ENCODE results near the gene KRTAP10-11. TPM values are rescaled to one million over a fixed set of nuclear protein-coding genes. Genes with fewer than 3 reads are reported as not detected.

Gene KRTAP10-11
- polyA plus RNA-seq, 2 of the 4 experiments (the other 2 are of a cell fraction), result not detected

DNA sequence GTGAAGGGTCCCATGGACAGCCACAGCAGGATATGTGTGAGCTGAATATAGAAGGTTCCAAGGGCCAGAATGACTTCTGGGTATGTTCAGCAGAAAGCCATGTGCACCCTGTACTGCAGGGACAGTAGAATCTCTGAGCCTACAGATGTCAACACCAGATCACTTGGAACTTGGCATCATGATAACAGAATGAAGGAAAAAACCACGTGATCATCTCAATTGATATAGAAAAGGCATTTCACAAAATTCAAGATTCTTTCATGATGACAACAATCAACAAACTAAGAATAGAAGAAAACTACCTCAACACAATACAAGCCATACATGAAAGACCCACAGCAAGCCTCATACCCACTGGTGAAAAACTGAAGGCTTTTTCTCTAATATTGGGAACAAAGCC is 21.4 kb downstream of the KRTAP10-11 start:
- no peak for ATAC-seq
- CTCF ChIA-PET, result interaction anchor here (1.5 kb wide), 1 partner anchor 16 kb away, joined by 3 read pairs; no protein-coding TSS in a partner anchor
- POLR2A ChIA-PET, result no interaction called here
- H3K4me3 ChIP-seq, result no peak overlapping the region
- FAIRE-seq, result no peak
- H3K4me1 ChIP-seq, result no peaks in the 10 kb centered on the region
- peaks cover 14% of the 10 kb centered on the region; the same call in 2 of the 3 replicates for H3K9me3 ChIP-seq
- H3K27ac ChIP-seq, result no peak overlapping the region
- 0% methylated on average over 1 of the region's 1 CpG for WGBS (ENCODE audit: missing lambda C conversion rate)
- DNase-seq (ENCODE audit: low read depth in 1 of 2, low spot score in 1 of 2), result no peak
- no peak overlapping the region for H3K4me2 ChIP-seq
- no peak for TF ChIP-seq GATA3 (IDR thresholded peaks at IDR 0.05; ENCODE audit: borderline replicate concordance)
- TF ChIP-seq RNF2 (IDR thresholded peaks at IDR 0.05; ENCODE audit: borderline replicate concordance, low read depth), result no peak
- TF ChIP-seq TFCP2L1 (CRISPR knock-in tag; IDR thresholded peaks at IDR 0.05), result no peak
- TF ChIP-seq EHF (CRISPR knock-in tag; IDR thresholded peaks at IDR 0.05), result no peak
- TF ChIP-seq ZSCAN20 (CRISPR knock-in tag; IDR thresholded peaks at IDR 0.05), result no peak
- no peak for TF ChIP-seq HOXA7 (CRISPR knock-in tag; IDR thresholded peaks at IDR 0.05)
- TF ChIP-seq, protein P1, sequence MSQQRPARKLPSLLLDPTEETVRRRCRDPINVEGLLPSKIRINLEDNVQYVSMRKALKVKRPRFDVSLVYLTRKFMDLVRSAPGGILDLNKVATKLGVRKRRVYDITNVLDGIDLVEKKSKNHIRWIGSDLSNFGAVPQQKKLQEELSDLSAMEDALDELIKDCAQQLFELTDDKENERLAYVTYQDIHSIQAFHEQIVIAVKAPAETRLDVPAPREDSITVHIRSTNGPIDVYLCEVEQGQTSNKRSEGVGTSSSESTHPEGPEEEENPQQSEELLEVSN (IDR thresholded peaks at IDR 0.05; ENCODE audit: borderline replicate concordance, low read depth), result no peak
- no peak for TF ChIP-seq RCOR1 (IDR thresholded peaks at IDR 0.05; ENCODE audit: low read depth, low read length)
- TF ChIP-seq EHMT2 (IDR thresholded peaks at IDR 0.05; ENCODE audit: low read depth), result no peak
- TF ChIP-seq CBX8 (IDR thresholded peaks at IDR 0.05), result no peak
- no peak for TF ChIP-seq FOSL2 (IDR thresholded peaks at IDR 0.05)
- no peak for TF ChIP-seq FOSL2 (CRISPR knock-in tag; IDR thresholded peaks at IDR 0.05)
- no peak for TF ChIP-seq SMC3 (IDR thresholded peaks at IDR 0.05)
- no peak for TF ChIP-seq RAD21 (conservative IDR thresholded peaks at IDR 0.05 in 1 of 2, IDR thresholded peaks at IDR 0.05 in 1 of 2)
- no peak for TF ChIP-seq KDM5A (IDR thresholded peaks at IDR 0.05)

DNA sequence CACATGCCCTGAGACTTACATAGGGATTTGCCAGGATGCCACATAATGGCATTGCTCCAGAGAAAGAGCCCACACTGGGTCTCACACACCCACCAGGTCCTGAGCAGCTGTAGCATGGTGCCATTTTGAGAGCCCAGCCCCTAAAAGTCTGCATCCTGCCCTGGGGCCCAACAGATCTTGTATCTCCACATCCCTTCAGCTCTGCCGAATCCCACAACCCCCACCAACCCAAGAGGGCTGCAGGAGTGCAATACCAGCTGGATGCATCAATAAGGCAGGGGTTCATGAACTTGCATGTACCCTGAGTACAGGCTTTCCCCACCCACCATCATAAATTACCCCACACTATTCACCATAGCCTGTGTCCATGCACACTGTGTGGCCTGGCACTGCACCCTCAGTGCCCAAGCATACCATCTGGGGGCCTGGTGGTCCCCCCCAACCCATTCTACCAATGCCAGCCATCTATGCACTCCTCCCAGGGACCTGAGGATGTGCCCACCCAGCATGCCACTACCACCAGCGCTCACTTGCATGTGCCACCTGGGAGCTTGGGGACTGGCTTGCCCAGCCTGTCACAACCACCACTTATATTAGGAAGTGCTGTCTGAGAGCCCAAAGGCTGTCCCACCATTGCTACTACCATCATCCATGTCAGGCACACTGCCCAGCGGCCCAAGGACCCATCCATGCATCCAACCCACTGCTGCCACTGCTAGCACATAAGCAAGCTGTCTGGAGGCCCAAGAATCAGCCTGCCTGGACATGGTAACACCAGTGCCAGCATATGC is 24.6 kb downstream of the KRTAP10-11 start:
- no peak for DNase-seq (ENCODE audit: low read depth in 1 of 2, low spot score in 1 of 2)
- ChIA-PET CTCF (interaction anchor here (0.6 kb wide), 1 partner anchor 1469 kb away, joined by 3 read pairs; no protein-coding TSS in a partner anchor), POLR2A (no interaction called here)
- no peak for TF ChIP-seq HOXA7 (CRISPR knock-in tag; IDR thresholded peaks at IDR 0.05)
- TF ChIP-seq, protein P2, sequence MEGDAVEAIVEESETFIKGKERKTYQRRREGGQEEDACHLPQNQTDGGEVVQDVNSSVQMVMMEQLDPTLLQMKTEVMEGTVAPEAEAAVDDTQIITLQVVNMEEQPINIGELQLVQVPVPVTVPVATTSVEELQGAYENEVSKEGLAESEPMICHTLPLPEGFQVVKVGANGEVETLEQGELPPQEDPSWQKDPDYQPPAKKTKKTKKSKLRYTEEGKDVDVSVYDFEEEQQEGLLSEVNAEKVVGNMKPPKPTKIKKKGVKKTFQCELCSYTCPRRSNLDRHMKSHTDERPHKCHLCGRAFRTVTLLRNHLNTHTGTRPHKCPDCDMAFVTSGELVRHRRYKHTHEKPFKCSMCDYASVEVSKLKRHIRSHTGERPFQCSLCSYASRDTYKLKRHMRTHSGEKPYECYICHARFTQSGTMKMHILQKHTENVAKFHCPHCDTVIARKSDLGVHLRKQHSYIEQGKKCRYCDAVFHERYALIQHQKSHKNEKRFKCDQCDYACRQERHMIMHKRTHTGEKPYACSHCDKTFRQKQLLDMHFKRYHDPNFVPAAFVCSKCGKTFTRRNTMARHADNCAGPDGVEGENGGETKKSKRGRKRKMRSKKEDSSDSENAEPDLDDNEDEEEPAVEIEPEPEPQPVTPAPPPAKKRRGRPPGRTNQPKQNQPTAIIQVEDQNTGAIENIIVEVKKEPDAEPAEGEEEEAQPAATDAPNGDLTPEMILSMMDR (IDR thresholded peaks at IDR 0.05), result no peak
- TF ChIP-seq FOSB (CRISPR knock-in tag; IDR thresholded peaks at IDR 0.05), result no peak
- no peak for TF ChIP-seq HOXB13 (CRISPR knock-in tag; IDR thresholded peaks at IDR 0.05; ENCODE audit: low read depth)
- TF ChIP-seq, protein P3, sequence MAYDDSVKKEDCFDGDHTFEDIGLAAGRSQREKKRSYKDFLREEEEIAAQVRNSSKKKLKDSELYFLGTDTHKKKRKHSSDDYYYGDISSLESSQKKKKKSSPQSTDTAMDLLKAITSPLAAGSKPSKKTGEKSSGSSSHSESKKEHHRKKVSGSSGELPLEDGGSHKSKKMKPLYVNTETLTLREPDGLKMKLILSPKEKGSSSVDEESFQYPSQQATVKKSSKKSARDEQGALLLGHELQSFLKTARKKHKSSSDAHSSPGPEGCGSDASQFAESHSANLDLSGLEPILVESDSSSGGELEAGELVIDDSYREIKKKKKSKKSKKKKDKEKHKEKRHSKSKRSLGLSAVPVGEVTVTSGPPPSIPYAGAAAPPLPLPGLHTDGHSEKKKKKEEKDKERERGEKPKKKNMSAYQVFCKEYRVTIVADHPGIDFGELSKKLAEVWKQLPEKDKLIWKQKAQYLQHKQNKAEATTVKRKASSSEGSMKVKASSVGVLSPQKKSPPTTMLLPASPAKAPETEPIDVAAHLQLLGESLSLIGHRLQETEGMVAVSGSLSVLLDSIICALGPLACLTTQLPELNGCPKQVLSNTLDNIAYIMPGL (CRISPR knock-in tag; IDR thresholded peaks at IDR 0.05; ENCODE audit: borderline replicate concordance), result no peak
- TF ChIP-seq ESRRA (IDR thresholded peaks at IDR 0.05; ENCODE audit: borderline replicate concordance, low read length), result no peak
- no peak for TF ChIP-seq ZSCAN20 (CRISPR knock-in tag; IDR thresholded peaks at IDR 0.05)
- TF ChIP-seq, protein P1 (IDR thresholded peaks at IDR 0.05; ENCODE audit: borderline replicate concordance, low read depth), result no peak
- TF ChIP-seq ZC3H11A (IDR thresholded peaks at IDR 0.05), result no peak
- no peak for TF ChIP-seq POLR2AphosphoS2 (conservative IDR thresholded peaks at IDR 0.05; ENCODE audit: low read length)
- no peak for TF ChIP-seq PHF8 (IDR thresholded peaks at IDR 0.05; ENCODE audit: borderline replicate concordance, low read depth)
- TF ChIP-seq CBX8 (IDR thresholded peaks at IDR 0.05), result no peak
- TF ChIP-seq, protein P4, sequence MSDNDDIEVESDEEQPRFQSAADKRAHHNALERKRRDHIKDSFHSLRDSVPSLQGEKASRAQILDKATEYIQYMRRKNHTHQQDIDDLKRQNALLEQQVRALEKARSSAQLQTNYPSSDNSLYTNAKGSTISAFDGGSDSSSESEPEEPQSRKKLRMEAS (IDR thresholded peaks at IDR 0.05), result no peak
- TF ChIP-seq SREBF2 (IDR thresholded peaks at IDR 0.05), result no peak
- no peak for TF ChIP-seq MAFK (IDR thresholded peaks at IDR 0.05; ENCODE audit: partially characterized antibody)
- TF ChIP-seq NPAS2 (CRISPR knock-in tag; IDR thresholded peaks at IDR 0.05; ENCODE audit: borderline replicate concordance), result no peak
- TF ChIP-seq JUN (IDR thresholded peaks at IDR 0.05), result no peak
- TF ChIP-seq ZFP36 (IDR thresholded peaks at IDR 0.05; ENCODE audit: borderline replicate concordance, partially characterized antibody), result no peak
- H3K4me2 ChIP-seq, result no peak overlapping the region
- WGBS (ENCODE audit: missing lambda C conversion rate), result 13% methylated on average over 3 of the region's 3 CpGs
- H3K4me1 ChIP-seq, result no peaks in the 10 kb centered on the region
- peaks cover 9% of the 10 kb centered on the region; the same call in 1 of the 3 replicates for H3K9me3 ChIP-seq
- no peak overlapping the region for H3K4me3 ChIP-seq
- H3K27ac ChIP-seq, result no peak overlapping the region
- no peak for FAIRE-seq
- no peak for ATAC-seq

Data from A549 (cell line).